ENCODE measurements around the gene VAT1L.

The VAT1L gene

DNA sequence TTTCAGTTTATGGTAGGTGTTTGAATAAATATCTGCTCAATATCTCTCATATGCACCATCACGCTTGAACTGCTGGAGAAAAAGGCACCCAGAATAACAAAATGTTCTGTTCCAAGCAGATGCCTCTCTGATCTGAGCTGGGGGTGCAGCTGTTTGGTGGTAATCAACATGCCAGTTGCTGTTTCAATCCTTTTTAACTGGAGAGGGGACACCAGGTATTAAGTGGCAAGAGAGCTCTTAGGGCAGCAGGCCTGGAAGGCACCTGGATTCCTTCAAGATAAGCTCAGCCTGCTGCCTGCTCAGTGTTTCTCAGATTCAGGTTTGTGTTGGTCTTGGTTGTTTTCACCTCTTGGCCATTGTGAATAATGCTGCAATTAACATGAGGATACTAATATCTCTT, 27.2 kb upstream of the VAT1L start:
- in situ Hi-C loops (cut with HindIII; ENCODE audit: low pct_unique_long_range_greater_than_20kb, low sequenced_read_pairs) = no loop called here

GRCh38 chr16:77762262-77762661, 26.1 kb upstream of the VAT1L start:
- no peak for TF ChIP-seq JUND (IDR thresholded peaks at IDR 0.05; ENCODE audit: low read depth)
- no peak for DNase-seq (ENCODE audit: low read depth in 1 of 2, low spot score in 1 of 2)
- in situ Hi-C loops (cut with HindIII; ENCODE audit: low pct_unique_long_range_greater_than_20kb, low sequenced_read_pairs) = no loop called here

More for the DNA sequence above, 27.2 kb upstream of the VAT1L start:
- TF ChIP-seq JUND (IDR thresholded peaks at IDR 0.05; ENCODE audit: low read depth) = no peak
- no peak for DNase-seq (ENCODE audit: low read depth in 1 of 2, low spot score in 1 of 2)

GRCh38 chr16:77763994-77764393, 24.4 kb upstream of the VAT1L start:
- DNase-seq (ENCODE audit: low read depth in 1 of 2, low spot score in 1 of 2) = peak in 1 of 2 experiments; percentile 58
- TF ChIP-seq JUND (IDR thresholded peaks at IDR 0.05; ENCODE audit: low read depth) = no peak
- in situ Hi-C loops (cut with HindIII; ENCODE audit: low pct_unique_long_range_greater_than_20kb, low sequenced_read_pairs) = no loop called here

DNA sequence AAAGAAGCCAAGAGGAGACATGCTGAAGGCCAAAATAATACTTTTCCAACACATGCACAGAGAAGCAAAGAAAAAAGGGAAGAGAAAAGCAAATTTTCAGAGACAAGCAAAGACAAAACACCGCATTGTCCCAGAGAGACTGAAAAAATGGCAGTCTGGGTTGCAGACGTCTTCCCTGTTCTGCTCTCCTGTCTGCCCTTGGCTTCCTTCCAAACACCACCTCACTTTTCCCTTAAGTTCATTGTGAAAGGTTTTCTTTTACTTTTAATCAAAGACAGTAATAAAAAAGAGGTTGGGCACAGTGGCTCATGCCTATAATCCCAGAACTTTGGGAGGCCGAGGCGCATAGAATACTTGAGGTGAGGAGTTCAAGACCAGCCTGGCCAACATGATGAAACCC, 21.2 kb upstream of the VAT1L start:
- in situ Hi-C loops (cut with HindIII; ENCODE audit: low pct_unique_long_range_greater_than_20kb, low sequenced_read_pairs) = no loop called here
- no peak for DNase-seq (ENCODE audit: low read depth in 1 of 2, low spot score in 1 of 2)
- no peak for TF ChIP-seq JUND (IDR thresholded peaks at IDR 0.05; ENCODE audit: low read depth)

GRCh38 chr16:77767826-77768225, 20.5 kb upstream of the VAT1L start:
- in situ Hi-C loops (cut with HindIII; ENCODE audit: low pct_unique_long_range_greater_than_20kb, low sequenced_read_pairs) = no loop called here
- DNase-seq (ENCODE audit: low read depth in 1 of 2, low spot score in 1 of 2) = no peak
- TF ChIP-seq JUND (IDR thresholded peaks at IDR 0.05; ENCODE audit: low read depth) = no peak

DNA sequence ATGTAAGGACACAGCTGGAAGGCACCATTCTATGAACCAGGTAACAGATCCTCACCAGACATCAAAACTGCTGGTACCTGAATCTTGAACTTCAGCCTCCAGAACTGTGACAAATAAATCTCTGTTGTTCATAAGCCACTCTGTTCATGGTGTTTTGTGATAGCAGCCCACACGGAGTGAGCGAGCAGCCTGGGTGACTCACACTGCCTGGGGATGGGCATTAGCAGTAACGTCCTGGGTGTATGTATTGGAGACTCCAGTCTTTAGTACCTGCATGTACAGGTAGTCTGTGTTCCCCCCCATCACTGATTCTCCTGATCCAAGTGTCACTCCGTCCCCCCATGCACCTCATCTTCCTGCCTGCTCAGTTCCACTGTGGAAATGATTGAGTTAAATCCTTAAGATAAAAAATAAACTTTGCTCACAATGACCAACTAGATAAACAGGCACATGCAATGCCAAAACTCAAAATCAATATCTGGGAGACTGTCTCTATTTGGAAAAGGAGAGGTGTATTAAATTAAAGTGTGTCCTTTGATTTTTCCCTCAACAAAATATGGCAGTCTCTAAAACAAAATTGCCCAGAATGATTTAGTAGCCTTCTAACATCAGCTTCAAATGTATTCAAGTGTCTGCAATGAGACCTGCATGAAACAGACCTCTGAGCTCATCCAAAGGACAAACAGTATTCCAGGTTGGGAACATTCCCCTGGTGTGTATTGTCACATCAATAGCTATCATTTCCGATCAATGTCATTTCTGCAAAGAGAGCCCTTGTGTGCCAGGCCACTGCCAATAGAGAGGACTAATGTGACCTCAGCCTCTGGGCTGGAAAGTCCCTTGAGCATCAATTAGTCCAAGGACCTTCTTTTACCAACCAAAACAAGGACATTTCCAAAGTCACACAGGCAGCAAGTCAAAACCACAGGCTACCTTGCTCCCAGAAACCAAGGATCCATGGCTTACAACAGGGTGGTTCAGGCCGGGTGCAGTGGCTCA, 12.2 kb upstream of the VAT1L start:
- no peak for TF ChIP-seq JUND (IDR thresholded peaks at IDR 0.05; ENCODE audit: low read depth)
- in situ Hi-C loops (cut with HindIII; ENCODE audit: low pct_unique_long_range_greater_than_20kb, low sequenced_read_pairs) = no loop called here
- DNase-seq (ENCODE audit: low read depth in 1 of 2, low spot score in 1 of 2) = no peak

DNA sequence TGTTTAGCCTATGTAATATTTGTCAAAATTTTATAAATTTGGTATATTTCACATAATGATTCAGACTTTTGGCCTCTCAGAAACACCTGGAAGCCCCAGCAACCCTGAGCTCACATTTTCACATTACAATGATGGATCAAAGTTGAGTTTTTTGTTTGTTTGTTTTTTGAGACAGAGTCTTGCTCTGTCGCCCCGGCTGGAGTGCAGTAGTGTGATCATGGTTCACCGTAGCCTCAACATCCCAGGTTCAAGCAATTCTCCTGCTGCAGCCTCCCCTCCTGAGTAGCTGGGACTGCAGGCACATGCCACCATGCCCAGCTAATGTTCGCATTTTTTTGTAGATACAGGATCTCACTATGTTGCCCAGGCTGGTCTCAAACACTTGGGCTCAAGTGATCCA, 10.6 kb upstream of the VAT1L start:
- in situ Hi-C loops (cut with HindIII; ENCODE audit: low pct_unique_long_range_greater_than_20kb, low sequenced_read_pairs) = no loop called here
- TF ChIP-seq JUND (IDR thresholded peaks at IDR 0.05; ENCODE audit: low read depth) = no peak
- no peak for DNase-seq (ENCODE audit: low read depth in 1 of 2, low spot score in 1 of 2)

DNA sequence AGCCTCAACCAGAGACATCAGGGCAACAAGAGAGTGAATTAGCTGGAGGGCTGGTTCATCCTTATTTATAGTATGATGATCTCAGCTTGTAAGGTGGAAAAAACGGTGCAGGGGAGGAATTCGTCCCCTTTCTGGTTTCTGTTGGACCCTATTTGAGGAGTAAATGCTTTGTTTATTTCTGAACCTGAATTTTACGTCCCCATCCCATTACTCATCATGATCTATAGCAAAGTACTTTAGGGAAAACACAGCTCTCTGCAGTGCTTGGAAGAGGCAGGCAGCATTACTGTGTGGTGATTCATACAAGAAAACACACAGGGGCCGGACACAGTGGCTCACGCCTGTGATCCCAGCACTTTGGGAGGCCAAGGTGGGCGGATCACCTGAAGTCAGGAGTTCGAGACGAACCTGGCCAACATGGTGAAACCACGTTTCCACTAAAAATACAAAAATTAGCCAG, 8.0 kb upstream of the VAT1L start:
- in situ Hi-C loops (cut with HindIII; ENCODE audit: low pct_unique_long_range_greater_than_20kb, low sequenced_read_pairs) = no loop called here
- TF ChIP-seq JUND (IDR thresholded peaks at IDR 0.05; ENCODE audit: low read depth) = no peak
- DNase-seq (ENCODE audit: low read depth in 1 of 2, low spot score in 1 of 2) = no peak

DNA sequence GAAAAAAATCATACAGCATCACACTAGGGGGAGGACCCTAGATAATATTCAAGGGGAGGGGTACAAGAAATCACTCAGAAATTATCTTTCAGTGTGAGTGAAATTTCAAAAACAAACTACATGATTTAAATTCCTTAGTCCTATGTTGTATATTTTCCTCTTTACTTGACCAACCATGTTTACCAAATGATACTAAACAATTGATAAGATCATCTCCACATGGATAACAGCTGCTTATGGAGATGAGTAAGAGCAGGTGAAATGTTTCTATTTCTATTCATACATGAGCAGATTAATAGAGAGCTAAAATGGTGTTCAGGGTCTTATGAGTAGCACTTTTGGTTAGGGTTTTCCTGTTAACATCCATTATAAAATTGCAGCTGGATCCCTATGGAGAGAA, 7.3 kb upstream of the VAT1L start:
- DNase-seq (ENCODE audit: low read depth in 1 of 2, low spot score in 1 of 2) = no peak
- in situ Hi-C loops (cut with HindIII; ENCODE audit: low pct_unique_long_range_greater_than_20kb, low sequenced_read_pairs) = no loop called here
- TF ChIP-seq JUND (IDR thresholded peaks at IDR 0.05; ENCODE audit: low read depth) = no peak

DNA sequence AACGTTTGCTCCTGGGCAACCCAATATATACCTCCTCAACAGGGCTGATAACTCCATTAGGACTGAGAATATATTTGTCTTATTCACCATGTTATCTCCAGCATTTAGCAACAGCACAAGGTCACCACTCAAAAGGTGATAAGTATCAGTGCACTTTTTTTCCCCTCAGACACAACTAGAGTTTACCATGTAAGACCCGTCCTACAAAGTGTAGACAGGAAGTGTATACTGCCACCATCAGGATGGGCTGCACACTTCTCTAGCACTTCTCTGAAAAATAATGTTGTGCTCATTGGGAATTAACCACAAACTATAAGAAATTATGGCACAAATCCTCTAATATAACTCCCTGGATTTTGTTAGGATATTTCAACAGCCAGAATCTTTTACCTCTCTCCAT, 5.7 kb upstream of the VAT1L start:
- DNase-seq (ENCODE audit: low read depth in 1 of 2, low spot score in 1 of 2) = peak in 1 of 2 experiments; percentile 29
- in situ Hi-C loops (cut with HindIII; ENCODE audit: low pct_unique_long_range_greater_than_20kb, low sequenced_read_pairs) = no loop called here
- TF ChIP-seq JUND (IDR thresholded peaks at IDR 0.05; ENCODE audit: low read depth) = no peak

DNA sequence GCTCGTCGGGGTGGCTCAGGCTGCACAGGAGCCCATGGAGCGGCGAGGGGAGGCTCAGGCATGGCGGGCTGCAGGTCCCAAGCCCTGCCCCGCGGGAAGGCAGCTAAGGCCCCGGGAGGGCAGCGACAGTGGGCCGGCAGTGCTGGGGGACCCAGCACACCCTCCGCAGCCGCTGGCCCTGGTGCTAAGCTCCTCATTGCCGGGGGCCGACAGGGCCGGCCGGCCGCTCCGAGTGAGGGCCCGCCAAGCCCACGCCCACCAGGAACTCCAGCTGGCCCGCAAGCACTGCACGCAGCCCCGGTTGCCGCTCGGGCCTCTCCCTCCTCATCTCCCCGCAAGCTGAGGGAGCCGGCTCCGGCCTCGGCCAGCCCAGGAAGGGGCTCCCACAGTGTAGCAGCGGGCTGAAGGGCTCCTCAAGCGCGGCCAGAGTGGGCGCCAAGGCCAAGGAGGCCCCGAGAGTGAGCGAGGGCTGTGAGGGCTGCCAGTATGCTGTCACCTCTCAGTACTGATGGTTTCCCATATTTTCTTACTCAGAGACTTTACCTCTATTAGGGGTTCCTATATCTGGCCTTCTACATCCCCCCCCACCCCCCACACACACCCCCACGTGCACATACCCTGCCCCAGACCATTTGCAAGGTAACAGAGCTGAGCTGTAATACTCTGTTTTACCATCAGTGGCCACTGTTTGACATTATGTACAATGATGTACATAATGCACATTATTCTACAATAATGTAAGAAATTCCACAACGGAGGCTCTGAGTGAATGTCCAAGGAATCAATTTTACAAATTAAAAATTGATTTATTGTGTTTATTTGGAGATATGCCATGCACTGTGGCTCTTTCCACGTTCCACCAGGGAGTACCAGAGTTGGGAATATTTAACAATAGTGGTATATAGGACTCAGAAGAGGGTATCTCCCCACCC, 3.7 kb upstream of the VAT1L start:
- DNase-seq (ENCODE audit: low read depth in 1 of 2, low spot score in 1 of 2) = peak in 1 of 2 experiments; percentile 28
- in situ Hi-C loops (cut with HindIII; ENCODE audit: low pct_unique_long_range_greater_than_20kb, low sequenced_read_pairs) = no loop called here
- TF ChIP-seq JUND (IDR thresholded peaks at IDR 0.05; ENCODE audit: low read depth) = no peak

GRCh38 chr16:77785373-77785764, 3.0 kb upstream of the VAT1L start:
- no peak for DNase-seq (ENCODE audit: low read depth in 1 of 2, low spot score in 1 of 2)
- TF ChIP-seq JUND (IDR thresholded peaks at IDR 0.05; ENCODE audit: low read depth) = no peak
- in situ Hi-C loops (cut with HindIII; ENCODE audit: low pct_unique_long_range_greater_than_20kb, low sequenced_read_pairs) = no loop called here

All from T47D (cell line).